ENCODE measurements around the gene ENG. TPM values are rescaled to one million over a fixed set of nuclear protein-coding genes. Genes with fewer than 3 reads are reported as not detected.
A peak's percentile ranks its signal among the peaks of the same experiment; 100 is the strongest.

Gene ENG
- total RNA-seq, 1 donor, result 60.8 TPM

DNA sequence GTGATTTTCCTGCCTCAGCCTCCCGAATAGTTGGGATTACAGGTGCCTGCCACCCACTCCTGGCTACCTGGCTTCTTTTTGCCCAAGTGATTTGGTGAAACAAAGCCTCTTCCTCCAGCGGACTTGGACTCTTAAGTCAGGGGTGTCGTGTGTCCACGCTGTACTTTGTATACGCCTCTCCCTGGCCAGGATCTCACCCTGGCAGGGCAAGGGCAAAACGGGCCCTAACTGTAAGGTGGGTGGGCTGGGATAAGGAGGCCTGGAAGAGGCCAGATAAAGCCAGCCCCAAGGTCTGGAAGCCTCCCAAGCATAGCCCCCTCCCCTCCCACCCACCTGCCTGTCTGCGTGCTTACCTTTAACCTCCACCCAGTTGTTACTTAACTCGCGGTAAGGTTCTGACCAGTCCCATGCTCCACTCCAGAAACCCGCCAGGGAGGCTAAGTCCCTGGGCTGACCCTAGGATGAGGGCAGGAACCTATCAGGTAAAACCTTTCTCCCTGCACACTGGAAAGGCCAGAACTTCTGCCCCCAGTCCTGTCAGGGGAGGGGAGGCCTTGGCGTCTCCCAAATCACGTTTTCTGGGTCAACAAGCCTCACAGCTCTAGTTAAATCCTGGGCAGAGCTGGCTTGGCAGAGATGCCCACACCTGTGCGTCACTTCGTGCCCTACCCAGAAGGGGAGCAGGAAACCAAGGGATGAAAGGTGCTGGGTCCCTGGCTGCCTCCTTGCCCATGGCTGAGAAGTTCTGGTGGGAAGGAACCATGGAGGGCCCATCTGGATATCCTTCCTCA is 60.3 kb downstream of the ENG start:
- Histone ChIP-seq H3K79me2 (ENCODE audit: insufficient read depth, low read length) (peaks cover 18% of the 10 kb centered on the region), H3K27ac (ENCODE audit: low read depth, low read length) (no peak overlapping the region), H3K4me1 (ENCODE audit: insufficient read depth, low read length) (peaks cover 16% of the 10 kb centered on the region), H3K27me3 (ENCODE audit: insufficient read depth, low read length) (no peaks in the 10 kb centered on the region), H3K9me3 (ENCODE audit: low read depth, low read length) (no peaks in the 10 kb centered on the region), H3K36me3 (ENCODE audit: insufficient read depth, low read length) (peaks cover 35% of the 10 kb centered on the region), H2AFZ (ENCODE audit: low read length) (no peak overlapping the region), H3K4me2 (ENCODE audit: insufficient read depth, low read length) (no peak overlapping the region), H4K20me1 (ENCODE audit: insufficient read depth, low read length) (peaks cover 27% of the 10 kb centered on the region), H3K4me3 (ENCODE audit: insufficient read depth, low read length) (no peak overlapping the region)
- DNase-seq (ENCODE audit: insufficient read length, low spot score, missing footprints), result no peak
- TF ChIP-seq, protein P1, sequence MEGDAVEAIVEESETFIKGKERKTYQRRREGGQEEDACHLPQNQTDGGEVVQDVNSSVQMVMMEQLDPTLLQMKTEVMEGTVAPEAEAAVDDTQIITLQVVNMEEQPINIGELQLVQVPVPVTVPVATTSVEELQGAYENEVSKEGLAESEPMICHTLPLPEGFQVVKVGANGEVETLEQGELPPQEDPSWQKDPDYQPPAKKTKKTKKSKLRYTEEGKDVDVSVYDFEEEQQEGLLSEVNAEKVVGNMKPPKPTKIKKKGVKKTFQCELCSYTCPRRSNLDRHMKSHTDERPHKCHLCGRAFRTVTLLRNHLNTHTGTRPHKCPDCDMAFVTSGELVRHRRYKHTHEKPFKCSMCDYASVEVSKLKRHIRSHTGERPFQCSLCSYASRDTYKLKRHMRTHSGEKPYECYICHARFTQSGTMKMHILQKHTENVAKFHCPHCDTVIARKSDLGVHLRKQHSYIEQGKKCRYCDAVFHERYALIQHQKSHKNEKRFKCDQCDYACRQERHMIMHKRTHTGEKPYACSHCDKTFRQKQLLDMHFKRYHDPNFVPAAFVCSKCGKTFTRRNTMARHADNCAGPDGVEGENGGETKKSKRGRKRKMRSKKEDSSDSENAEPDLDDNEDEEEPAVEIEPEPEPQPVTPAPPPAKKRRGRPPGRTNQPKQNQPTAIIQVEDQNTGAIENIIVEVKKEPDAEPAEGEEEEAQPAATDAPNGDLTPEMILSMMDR (IDR thresholded peaks at IDR 0.05; ENCODE audit: extremely low read depth, low read depth, low read length), result no peak

DNA sequence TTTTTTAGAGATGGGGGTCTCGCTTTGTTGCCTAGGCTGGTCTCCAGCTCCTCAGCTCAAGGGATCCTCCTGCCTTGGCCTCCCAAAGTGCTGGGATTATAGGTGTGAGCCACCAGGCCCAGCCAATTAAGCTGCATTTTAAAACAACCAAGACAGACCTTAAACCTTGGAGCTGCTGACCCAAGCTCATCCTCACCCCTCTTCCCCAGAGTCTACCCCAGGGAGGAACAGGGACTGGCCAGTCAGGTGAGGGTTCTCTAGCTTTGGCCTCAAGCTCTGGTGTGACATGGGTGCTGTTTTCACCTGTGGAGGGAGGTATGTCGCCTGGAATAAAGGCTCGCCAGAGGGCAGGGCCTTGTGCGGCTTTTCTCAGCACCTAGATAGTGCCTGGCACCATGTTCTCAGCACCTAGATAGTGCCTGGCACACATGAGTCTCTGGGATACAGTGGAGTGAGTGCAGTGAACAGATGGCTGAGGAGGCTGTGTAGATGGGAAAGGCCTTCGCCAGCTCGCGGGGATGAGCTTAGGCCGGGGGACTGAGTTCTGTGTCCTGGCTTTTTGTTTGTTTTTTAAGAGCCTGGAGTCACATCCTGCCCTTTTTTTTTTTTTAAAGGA is 61.3 kb downstream of the ENG start:
- peaks cover 16% of the 10 kb centered on the region for H3K4me1 ChIP-seq (ENCODE audit: insufficient read depth, low read length)
- no peak overlapping the region for H3K4me2 ChIP-seq (ENCODE audit: insufficient read depth, low read length)
- H3K27me3 ChIP-seq (ENCODE audit: insufficient read depth, low read length), result no peaks in the 10 kb centered on the region
- peak overlapping the region; percentile 10 for H3K27ac ChIP-seq (ENCODE audit: low read depth, low read length)
- peaks cover 37% of the 10 kb centered on the region for H4K20me1 ChIP-seq (ENCODE audit: insufficient read depth, low read length)
- peaks cover 45% of the 10 kb centered on the region for H3K36me3 ChIP-seq (ENCODE audit: insufficient read depth, low read length)
- H3K9me3 ChIP-seq (ENCODE audit: low read depth, low read length), result no peaks in the 10 kb centered on the region
- no peak for DNase-seq (ENCODE audit: insufficient read length, low spot score, missing footprints)
- TF ChIP-seq, protein P1 (IDR thresholded peaks at IDR 0.05; ENCODE audit: extremely low read depth, low read depth, low read length), result no peak
- no peak overlapping the region for H2AFZ ChIP-seq (ENCODE audit: low read length)
- peaks cover 28% of the 10 kb centered on the region for H3K79me2 ChIP-seq (ENCODE audit: insufficient read depth, low read length)
- H3K4me3 ChIP-seq (ENCODE audit: insufficient read depth, low read length), result no peak overlapping the region

DNA sequence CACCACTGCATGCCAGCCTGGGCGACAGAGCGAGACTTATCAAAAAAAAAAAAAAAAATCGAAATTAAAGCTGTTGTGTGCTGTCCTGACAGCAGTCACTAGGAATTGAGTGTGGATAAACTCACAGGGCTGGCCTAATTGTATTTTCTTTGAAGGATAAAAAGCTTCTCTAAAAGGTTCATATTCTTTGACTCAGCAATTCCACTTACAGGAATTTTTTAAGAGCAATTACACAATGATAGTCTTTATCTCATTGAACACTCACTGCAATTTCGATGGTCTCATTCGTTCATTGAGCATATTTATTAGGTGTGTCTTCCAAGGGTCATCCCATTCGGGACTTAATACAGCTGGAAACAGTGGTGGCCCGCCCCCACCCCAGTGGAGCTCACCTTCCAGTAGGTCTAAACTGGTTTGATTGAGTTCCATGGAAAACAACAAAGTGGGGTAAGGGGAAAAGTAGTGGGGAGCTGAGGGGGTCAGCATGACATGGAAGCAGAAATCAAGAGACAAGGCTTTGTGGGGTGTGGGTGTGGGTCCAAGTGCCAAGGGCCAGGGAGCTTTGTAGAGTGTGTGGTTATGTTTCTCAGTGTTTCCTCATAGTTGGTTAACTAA is 61.9 kb downstream of the ENG start:
- H3K4me1 ChIP-seq (ENCODE audit: insufficient read depth, low read length), result peaks cover 17% of the 10 kb centered on the region
- no peaks in the 10 kb centered on the region for H3K27me3 ChIP-seq (ENCODE audit: insufficient read depth, low read length)
- H3K27ac ChIP-seq (ENCODE audit: low read depth, low read length), result peak overlapping the region; percentile 10
- peaks cover 43% of the 10 kb centered on the region for H4K20me1 ChIP-seq (ENCODE audit: insufficient read depth, low read length)
- no peak overlapping the region for H3K4me3 ChIP-seq (ENCODE audit: insufficient read depth, low read length)
- H2AFZ ChIP-seq (ENCODE audit: low read length), result no peak overlapping the region
- H3K4me2 ChIP-seq (ENCODE audit: insufficient read depth, low read length), result no peak overlapping the region
- DNase-seq (ENCODE audit: insufficient read length, low spot score, missing footprints), result no peak
- TF ChIP-seq, protein P1 (IDR thresholded peaks at IDR 0.05; ENCODE audit: extremely low read depth, low read depth, low read length), result no peak
- H3K79me2 ChIP-seq (ENCODE audit: insufficient read depth, low read length), result peaks cover 35% of the 10 kb centered on the region
- no peaks in the 10 kb centered on the region for H3K9me3 ChIP-seq (ENCODE audit: low read depth, low read length)
- peaks cover 52% of the 10 kb centered on the region for H3K36me3 ChIP-seq (ENCODE audit: insufficient read depth, low read length)

DNA sequence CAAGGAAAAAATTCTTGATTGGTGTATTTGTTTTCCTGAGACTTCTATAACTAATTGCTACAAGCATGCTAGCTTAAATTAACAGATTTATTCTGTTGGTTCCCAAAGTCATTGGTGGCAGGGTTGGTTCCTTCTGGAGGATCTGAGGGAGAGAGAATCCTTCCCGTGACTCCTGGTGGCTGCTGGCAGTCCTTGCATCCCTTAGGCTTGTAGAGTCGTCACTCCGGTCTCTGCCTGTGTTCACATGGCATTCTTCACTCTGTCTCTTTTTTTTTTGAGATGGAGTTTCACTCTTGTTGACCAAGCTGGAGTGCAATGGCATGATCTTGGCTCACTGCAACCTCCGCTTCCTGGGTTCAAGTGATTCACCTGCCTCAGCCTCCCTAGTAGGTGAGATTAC is 63.4 kb downstream of the ENG start:
- H3K36me3 ChIP-seq (ENCODE audit: insufficient read depth, low read length), result peaks cover 56% of the 10 kb centered on the region
- H3K79me2 ChIP-seq (ENCODE audit: insufficient read depth, low read length), result peaks cover 49% of the 10 kb centered on the region
- H3K4me1 ChIP-seq (ENCODE audit: insufficient read depth, low read length), result peaks cover 14% of the 10 kb centered on the region
- H3K4me3 ChIP-seq (ENCODE audit: insufficient read depth, low read length), result no peak overlapping the region
- TF ChIP-seq, protein P1 (IDR thresholded peaks at IDR 0.05; ENCODE audit: extremely low read depth, low read depth, low read length), result no peak
- H3K27me3 ChIP-seq (ENCODE audit: insufficient read depth, low read length), result no peaks in the 10 kb centered on the region
- peak; percentile 55 for DNase-seq (ENCODE audit: insufficient read length, low spot score, missing footprints)
- H3K4me2 ChIP-seq (ENCODE audit: insufficient read depth, low read length), result no peak overlapping the region
- no peaks in the 10 kb centered on the region for H3K9me3 ChIP-seq (ENCODE audit: low read depth, low read length)
- H2AFZ ChIP-seq (ENCODE audit: low read length), result no peak overlapping the region
- H3K27ac ChIP-seq (ENCODE audit: low read depth, low read length), result no peak overlapping the region
- H4K20me1 ChIP-seq (ENCODE audit: insufficient read depth, low read length), result peaks cover 58% of the 10 kb centered on the region
